A673 (cell line): Measurements from ENCODE around the gene DROSHA. TPM values are rescaled to one million over a fixed set of nuclear protein-coding genes. Genes with fewer than 3 reads are reported as not detected.

ENCODE experiments used
- BruUV-seq: library from RNA; stranded (reverse); fragments of 400-500 nt; replicated peaks from 2 replicates; lab custom pipeline; 2021; lab: Mats Ljungman, UMichigan
- CTCF ChIA-PET: fragments of 300-600 bp; sonication (Branson Sonifier 250); formaldehyde crosslinking; loops from one replicate; lab custom pipeline; 2022; ENCODE audit warnings: antibody characterized with exemption; lab: Charles Lee
- POLR2A ChIA-PET: fragments of 300-600 bp; sonication (Branson Sonifier 250); formaldehyde crosslinking; loops from one replicate; lab custom pipeline; 2022; ENCODE audit warnings: antibody characterized with exemption; ENCODE audit not compliant: low non-redundant PET; lab: Charles Lee
- DNase-seq: peaks from one replicate; pipeline ENCODE4 v3.0.0-alpha.2; 2015; ENCODE audit warnings: low spot score
- H3K27ac ChIP-seq: fragments of 200-600 bp; sonication (generic); 2 replicates; pipeline ENCODE4 v1.5.1; 2016; ENCODE audit warnings: mixed run types, low read depth, mild to moderate bottlenecking, mixed read lengths, antibody characterized with exemption, low read length; ENCODE audit not compliant: poor library complexity, severe bottlenecking
- H3K27me3 ChIP-seq: fragments of 200-600 bp; sonication (generic); replicated peaks from 2 replicates; pipeline ENCODE4 v1.6.1; 2017; ENCODE audit warnings: mixed run types, low read depth, mild to moderate bottlenecking, mixed read lengths, antibody characterized with exemption, low read length; ENCODE audit not compliant: insufficient read depth, poor library complexity
- H3K36me3 ChIP-seq: fragments of 200-600 bp; sonication (generic); 2 replicates; pipeline ENCODE4 v1.6.1; 2016; ENCODE audit warnings: mixed run types, mild to moderate bottlenecking, mixed read lengths, antibody characterized with exemption, low read length; ENCODE audit not compliant: insufficient read depth, poor library complexity, severe bottlenecking
- H3K4me1 ChIP-seq: fragments of 200-600 bp; sonication (generic); 2 replicates; pipeline ENCODE4 v1.6.1; 2017; ENCODE audit warnings: mixed run types, mild to moderate bottlenecking, mixed read lengths, antibody characterized with exemption, low read length; ENCODE audit not compliant: insufficient read depth, poor library complexity, severe bottlenecking
- H3K4me3 ChIP-seq: fragments of 200-600 bp; sonication (generic); 2 replicates; pipeline ENCODE4 v1.5.1; 2016; ENCODE audit warnings: low read depth, mixed run types, mild to moderate bottlenecking, mixed read lengths, low read length; ENCODE audit not compliant: poor library complexity, severe bottlenecking
- H3K9me3 ChIP-seq: fragments of 200-600 bp; sonication (generic); 2 replicates; pipeline ENCODE4 v1.6.1; 2016; ENCODE audit warnings: mixed run types, low read depth, mild to moderate bottlenecking, mixed read lengths, antibody characterized with exemption, low read length; ENCODE audit not compliant: poor library complexity, severe bottlenecking
- CTCF ChIP-seq: fragments of 300-800, 200-600 bp; sonication (generic); conservative IDR thresholded peaks from 2 replicates; pipeline ENCODE4 v1.5.1; 2017; ENCODE audit warnings: low read depth, mild to moderate bottlenecking, antibody characterized with exemption, low read length, moderate library complexity, mixed read lengths
- EZH2 ChIP-seq: fragments of 200-600 bp; sonication (generic); IDR thresholded peaks from 2 replicates; pipeline ENCODE4 v1.6.1; 2017; ENCODE audit warnings: borderline replicate concordance, low read depth, mild to moderate bottlenecking, mixed read lengths, antibody characterized with exemption, low read length; ENCODE audit not compliant: poor library complexity, severe bottlenecking
- intact Hi-C: fragments of 100-400 bp; cut with micrococcal nuclease; formaldehyde crosslinking; loops from one replicate; pipeline ENCODE4 v1.10.0; 2022; ENCODE audit not compliant: unreplicated experiment
- total RNA-seq: library from RNA; stranded (reverse); gene quantifications from 2 replicates; pipeline ENCODE4 v1.2.3, GENCODE V29; 2021

The DROSHA gene
- total RNA-seq, 1 experiment from 2014 or later, result 143 TPM

GRCh38 chr5:31361234-31361633, 170.7 kb downstream of the DROSHA start:
- no peak overlapping the region for H3K4me3 ChIP-seq
- ChIA-PET POLR2A (no interaction called here), CTCF (no interaction called here)
- no peaks in the 10 kb centered on the region for H3K9me3 ChIP-seq
- no peak for DNase-seq
- no peaks in the 10 kb centered on the region for H3K27me3 ChIP-seq
- no peak for TF ChIP-seq CTCF
- no peak for TF ChIP-seq EZH2
- no peaks in the 10 kb centered on the region for H3K36me3 ChIP-seq
- no peaks in the 10 kb centered on the region for H3K4me1 ChIP-seq
- H3K27ac ChIP-seq, result no peak overlapping the region
- intact Hi-C loops, result no loop called here
- no TSS peak for BruUV-seq

GRCh38 chr5:31359839-31360238, 172.1 kb downstream of the DROSHA start:
- TF ChIP-seq CTCF (no peak), EZH2 (no peak)
- BruUV-seq, result no TSS peak

GRCh38 chr5:31357038-31357437, 174.9 kb downstream of the DROSHA start:
- intact Hi-C loops, result no loop called here
- no peaks in the 10 kb centered on the region for H3K27me3 ChIP-seq
- H3K27ac ChIP-seq, result no peak overlapping the region

More at GRCh38 chr5:31359839-31360238, 172.1 kb downstream of the DROSHA start:
- no peak overlapping the region for H3K4me3 ChIP-seq
- H3K4me1 ChIP-seq, result no peaks in the 10 kb centered on the region
- intact Hi-C loops, result no loop called here
- no peak for DNase-seq
- H3K9me3 ChIP-seq, result no peaks in the 10 kb centered on the region
- no peaks in the 10 kb centered on the region for H3K36me3 ChIP-seq
- no peaks in the 10 kb centered on the region for H3K27me3 ChIP-seq
- no peak overlapping the region for H3K27ac ChIP-seq
- ChIA-PET CTCF (no interaction called here), POLR2A (no interaction called here)

More at GRCh38 chr5:31357038-31357437, 174.9 kb downstream of the DROSHA start:
- no TSS peak for BruUV-seq
- no peaks in the 10 kb centered on the region for H3K4me1 ChIP-seq
- TF ChIP-seq CTCF, result no peak
- TF ChIP-seq EZH2, result no peak
- POLR2A ChIA-PET, result no interaction called here
- no peak overlapping the region for H3K4me3 ChIP-seq
- CTCF ChIA-PET, result no interaction called here
- H3K36me3 ChIP-seq, result no peaks in the 10 kb centered on the region
- no peak for DNase-seq
- H3K9me3 ChIP-seq, result no peaks in the 10 kb centered on the region
